ENCODE results near the gene RFX3. TPM values are rescaled to one million over a fixed set of nuclear protein-coding genes. Genes with fewer than 3 reads are reported as not detected.

The RFX3 gene
- total RNA-seq, 1 donor from 2014 or later, result 39.1 TPM

DNA sequence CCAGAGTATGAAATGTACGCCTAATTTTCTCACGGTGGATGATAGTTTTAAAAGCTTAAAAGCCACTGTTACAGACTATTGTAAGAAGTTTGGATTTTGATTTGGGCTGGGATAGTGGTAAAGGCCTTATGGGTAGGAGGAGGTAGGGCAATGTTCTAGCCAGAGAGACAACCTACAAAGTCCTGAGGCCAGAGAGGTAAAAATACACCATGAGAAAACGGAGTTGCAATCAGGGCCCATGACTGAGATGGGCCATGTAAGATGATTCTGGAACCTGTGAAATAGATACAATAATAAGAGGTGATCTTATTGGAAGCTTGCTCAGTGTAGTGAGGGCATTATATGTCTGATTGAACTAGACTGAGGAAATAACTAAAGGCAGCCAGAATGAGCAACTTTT, 188.8 kb downstream of the RFX3 start:
- DNase-seq (no peak), ATAC-seq (ENCODE audit: low read depth) (no peak)
- ChIA-PET POLR2A (no interaction called here), CTCF (no interaction called here)
- Mint-ChIP-seq H3K36me3 (ENCODE audit: low read depth) (peaks cover 11% of the 10 kb centered on the region), H3K4me3 (no peak overlapping the region), H3K4me1 (no peaks in the 10 kb centered on the region), H3K9me3 (peaks cover 2% of the 10 kb centered on the region), H3K27ac (no peak overlapping the region), H3K27me3 (no peaks in the 10 kb centered on the region)
- intact Hi-C loops (cut with micrococcal nuclease), result no loop called here
- TF ChIP-seq, protein P1, sequence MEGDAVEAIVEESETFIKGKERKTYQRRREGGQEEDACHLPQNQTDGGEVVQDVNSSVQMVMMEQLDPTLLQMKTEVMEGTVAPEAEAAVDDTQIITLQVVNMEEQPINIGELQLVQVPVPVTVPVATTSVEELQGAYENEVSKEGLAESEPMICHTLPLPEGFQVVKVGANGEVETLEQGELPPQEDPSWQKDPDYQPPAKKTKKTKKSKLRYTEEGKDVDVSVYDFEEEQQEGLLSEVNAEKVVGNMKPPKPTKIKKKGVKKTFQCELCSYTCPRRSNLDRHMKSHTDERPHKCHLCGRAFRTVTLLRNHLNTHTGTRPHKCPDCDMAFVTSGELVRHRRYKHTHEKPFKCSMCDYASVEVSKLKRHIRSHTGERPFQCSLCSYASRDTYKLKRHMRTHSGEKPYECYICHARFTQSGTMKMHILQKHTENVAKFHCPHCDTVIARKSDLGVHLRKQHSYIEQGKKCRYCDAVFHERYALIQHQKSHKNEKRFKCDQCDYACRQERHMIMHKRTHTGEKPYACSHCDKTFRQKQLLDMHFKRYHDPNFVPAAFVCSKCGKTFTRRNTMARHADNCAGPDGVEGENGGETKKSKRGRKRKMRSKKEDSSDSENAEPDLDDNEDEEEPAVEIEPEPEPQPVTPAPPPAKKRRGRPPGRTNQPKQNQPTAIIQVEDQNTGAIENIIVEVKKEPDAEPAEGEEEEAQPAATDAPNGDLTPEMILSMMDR (IDR thresholded peaks at IDR 0.05), result no peak

DNA sequence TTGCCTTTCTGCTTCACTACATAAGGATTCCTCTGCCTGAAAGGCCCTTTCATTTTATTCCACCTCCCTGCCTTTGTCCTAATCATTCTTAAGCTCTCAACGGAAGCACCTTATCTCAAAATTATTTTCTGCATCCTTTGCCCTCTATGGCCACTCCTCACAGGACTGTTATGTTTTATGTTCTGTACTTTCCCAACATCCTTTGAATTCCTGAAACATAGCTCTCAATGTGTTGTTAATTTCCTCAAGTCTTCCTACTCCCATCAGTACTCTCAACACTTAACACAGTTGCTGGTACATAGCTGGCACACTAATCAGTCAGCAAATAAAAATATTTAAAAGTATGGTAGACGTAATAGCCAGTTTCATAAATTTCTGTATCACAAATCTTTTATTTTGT, 193.0 kb downstream of the RFX3 start:
- Mint-ChIP-seq H3K4me1 (no peaks in the 10 kb centered on the region), H3K27me3 (no peaks in the 10 kb centered on the region), H3K4me3 (no peak overlapping the region), H3K9me3 (no peaks in the 10 kb centered on the region), H3K27ac (no peak overlapping the region), H3K36me3 (ENCODE audit: low read depth) (peaks cover 11% of the 10 kb centered on the region)
- ATAC-seq (ENCODE audit: low read depth) (no peak), DNase-seq (no peak)
- intact Hi-C loops (cut with micrococcal nuclease), result loop anchor here (5.0 kb wide), 1 partner anchor 109 kb away; no protein-coding TSS in a partner anchor
- CTCF ChIA-PET, result no interaction called here
- TF ChIP-seq, protein P1 (IDR thresholded peaks at IDR 0.05), result no peak
- POLR2A ChIA-PET, result no interaction called here

DNA sequence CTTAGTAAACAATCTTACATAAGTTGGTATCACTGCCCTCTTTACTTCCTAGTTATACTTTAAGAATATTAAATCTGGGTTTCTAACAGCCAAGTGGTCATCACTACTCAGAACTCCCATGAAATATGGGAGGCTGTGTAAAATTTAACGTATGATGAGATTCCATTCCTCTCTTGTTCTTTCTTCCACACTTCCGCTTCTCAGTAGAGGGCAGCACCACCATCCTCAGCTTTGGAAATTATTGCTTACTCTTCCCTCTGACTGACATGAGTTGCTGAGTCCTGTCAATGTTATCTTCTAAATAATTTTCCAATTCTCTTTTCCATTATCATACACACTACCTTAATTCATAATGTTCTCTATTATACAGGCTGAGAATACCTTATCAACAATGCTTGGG, 194.0 kb downstream of the RFX3 start:
- H3K4me1 Mint-ChIP-seq, result no peaks in the 10 kb centered on the region
- H3K9me3 Mint-ChIP-seq, result no peaks in the 10 kb centered on the region
- ChIA-PET CTCF (interaction anchor here (2.3 kb wide), 1 partner anchor 109 kb away, joined by 24 read pairs; no protein-coding TSS in a partner anchor), POLR2A (no interaction called here)
- no peak overlapping the region for H3K27ac Mint-ChIP-seq
- no peak for ATAC-seq (ENCODE audit: low read depth)
- H3K27me3 Mint-ChIP-seq, result no peaks in the 10 kb centered on the region
- intact Hi-C loops (cut with micrococcal nuclease), result loop anchor here (5.0 kb wide), 1 partner anchor 110 kb away; no protein-coding TSS in a partner anchor
- DNase-seq, result no peak
- H3K36me3 Mint-ChIP-seq (ENCODE audit: low read depth), result peaks cover 10% of the 10 kb centered on the region
- TF ChIP-seq, protein P1 (IDR thresholded peaks at IDR 0.05), result no peak
- H3K4me3 Mint-ChIP-seq, result no peak overlapping the region

DNA sequence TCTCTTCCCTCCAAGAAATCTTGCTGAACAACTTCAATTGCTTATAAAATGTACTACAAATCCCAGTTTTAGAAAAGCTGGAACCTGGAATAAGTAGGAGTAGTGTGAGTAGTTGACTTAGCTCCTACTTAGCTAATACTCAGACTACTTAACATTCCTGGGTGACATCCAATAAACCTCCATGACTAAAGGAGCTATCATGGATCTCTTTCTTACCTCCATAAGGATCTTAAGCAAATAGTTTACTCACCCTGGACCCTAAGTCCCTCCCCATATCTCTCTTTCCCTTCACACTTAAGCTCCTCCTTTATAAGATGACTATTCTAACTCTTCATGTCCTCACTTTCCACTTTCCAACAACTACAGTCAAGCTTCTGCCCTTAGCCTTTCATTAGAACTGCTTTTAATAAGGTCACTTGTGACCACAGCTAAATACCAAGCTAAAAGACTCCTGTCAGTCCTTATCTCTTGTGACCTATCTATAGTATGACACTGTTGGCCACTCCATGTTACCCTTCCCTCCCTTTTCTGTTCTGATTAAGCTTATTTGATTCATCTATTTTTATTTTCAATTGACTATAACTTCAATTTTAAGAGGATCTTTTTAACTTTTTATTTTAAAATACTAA, 194.9 kb downstream of the RFX3 start:
- Mint-ChIP-seq H3K4me3 (no peak overlapping the region), H3K27ac (no peak overlapping the region), H3K4me1 (no peaks in the 10 kb centered on the region), H3K36me3 (ENCODE audit: low read depth) (peaks cover 13% of the 10 kb centered on the region), H3K27me3 (no peaks in the 10 kb centered on the region), H3K9me3 (no peaks in the 10 kb centered on the region)
- ChIA-PET POLR2A (no interaction called here), CTCF (interaction anchor here (0.8 to 2.3 kb wide), 3 partner anchors 110 to 402 kb away, joined by 3 to 24 read pairs (median 3); no protein-coding TSS in a partner anchor)
- no peak for ATAC-seq (ENCODE audit: low read depth)
- TF ChIP-seq, protein P1 (IDR thresholded peaks at IDR 0.05), result no peak
- DNase-seq, result no peak
- intact Hi-C loops (cut with micrococcal nuclease), result loop anchor here (5.0 kb wide), 1 partner anchor 111 kb away; no protein-coding TSS in a partner anchor

DNA sequence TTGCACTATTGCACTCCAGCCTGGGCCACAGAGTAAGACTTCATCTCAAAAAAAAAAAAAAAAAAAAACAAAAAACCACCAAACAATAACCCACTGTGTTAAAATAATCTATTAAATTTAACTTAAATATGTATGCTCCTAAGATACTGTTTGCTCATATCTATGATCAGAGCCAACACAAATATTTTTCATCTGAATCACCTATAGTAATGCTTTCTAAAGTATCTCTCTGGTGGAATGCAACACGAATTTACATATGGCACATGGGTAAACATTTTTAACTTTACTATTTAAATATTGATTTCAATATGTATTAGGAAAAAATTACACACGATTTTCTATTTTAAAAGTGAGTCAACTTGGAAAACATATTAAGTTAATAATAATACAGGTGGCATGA, 196.4 kb downstream of the RFX3 start:
- no peak overlapping the region for H3K27ac Mint-ChIP-seq

More for the DNA sequence above, 196.4 kb downstream of the RFX3 start:
- Mint-ChIP-seq H3K9me3 (no peaks in the 10 kb centered on the region), H3K36me3 (ENCODE audit: low read depth) (peaks cover 14% of the 10 kb centered on the region), H3K4me3 (no peak overlapping the region), H3K4me1 (no peaks in the 10 kb centered on the region), H3K27me3 (no peaks in the 10 kb centered on the region)
- POLR2A ChIA-PET, result no interaction called here
- no peak for DNase-seq
- intact Hi-C loops (cut with micrococcal nuclease), result no loop called here
- ATAC-seq (ENCODE audit: low read depth), result no peak
- CTCF ChIA-PET, result interaction anchor here (2.3 kb wide), 1 partner anchor 112 kb away, joined by 24 read pairs; no protein-coding TSS in a partner anchor
- TF ChIP-seq, protein P1 (IDR thresholded peaks at IDR 0.05), result no peak

Data from activated B cell treated with CpG ODN at 0.5 μM for 24 hours (primary cell).